SH-SY5Y (cell line): ENCODE results near the gene CCNB2.

Experiments
- GATA2 ChIP-seq: IDR thresholded peaks from 2 replicates; pipeline ENCODE4 v1.6.1; 2011; ENCODE audit warnings: mild to moderate bottlenecking, low read depth, low read length
- GATA3 ChIP-seq: IDR thresholded peaks from 2 replicates; pipeline ENCODE4 v1.6.1; 2011; ENCODE audit warnings: low read depth, mild to moderate bottlenecking, low read length, moderate library complexity

DNA sequence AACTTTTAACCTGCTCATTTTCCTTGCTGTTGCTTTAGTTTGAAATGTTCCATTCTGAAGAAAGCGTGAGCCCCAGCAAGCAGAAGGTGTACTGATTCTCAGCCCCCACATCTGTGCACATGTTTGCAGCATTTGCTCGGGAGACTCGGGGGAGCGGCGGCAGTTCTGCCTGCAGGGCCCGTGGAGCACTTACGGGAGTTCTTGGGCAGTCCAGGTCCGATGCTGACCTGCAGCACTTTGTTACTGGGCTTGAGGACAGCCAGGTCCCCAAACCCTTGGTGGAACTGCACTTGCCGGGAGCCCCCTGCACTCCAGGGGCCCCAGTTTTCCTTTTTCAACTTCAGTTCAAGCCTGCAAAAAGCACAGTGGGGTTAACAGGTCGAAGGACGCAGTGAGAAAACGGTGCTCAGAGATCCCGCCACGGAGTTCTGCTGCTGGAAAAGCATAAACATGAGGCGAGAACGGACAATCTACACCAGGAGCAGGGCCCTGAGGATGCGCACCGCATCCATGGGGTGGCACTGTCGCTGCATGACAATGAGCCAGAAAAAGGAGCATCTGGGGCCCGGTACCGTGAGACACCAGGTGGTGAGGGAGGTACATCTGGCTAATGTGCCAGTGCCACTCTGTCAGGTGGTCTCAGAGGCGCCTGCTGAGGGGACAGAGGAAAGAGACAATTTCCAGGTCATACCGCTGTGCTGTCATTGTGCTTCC is 56.1 kb downstream of the CCNB2 start:
- TF ChIP-seq GATA2, result no peak
- no peak for TF ChIP-seq GATA3
